Endothelial cell of umbilical vein (primary cell): ENCODE results near the gene FTH1. TPM values are rescaled to one million over a fixed set of nuclear protein-coding genes. Genes with fewer than 3 reads are reported as not detected.

Source experiments
- polyA plus RNA-seq, 4 experiments: library from polyadenylated mRNA; depleted of rRNA in 3 of 4; stranded (reverse) in 3 of 4; unstranded in 1 of 4; fragments of >200 nt; gene quantifications; 2 replicates each; pipeline versions ENCODE4 v1.2.1 to v1.2.3, GENCODE V29; 2011 to 2012; ENCODE audit warnings: missing spikeins in 1 of 4
- small RNA-seq: library from RNA; depleted of rRNA; stranded (forward); fragments of <200 nt; gene quantifications from one replicate; pipeline ENCODE3, GENCODE V24; 2012; ENCODE audit warnings: low replicate concordance, low read depth; ENCODE audit not compliant: insufficient read depth, insufficient read length
- total RNA-seq: library from RNA; stranded (reverse); gene quantifications from 2 replicates; pipeline ENCODE4 v1.2.3, GENCODE V29; 2021

The FTH1 gene
- total and polyA plus RNA-seq, 2 donors (not counting 3 experiments of a cell fraction or from before 2014, with no cell fraction given) = 1,177 to 2,501 TPM

Small RNAs within 50 kb of the gene (small RNA-seq; reads per million reads assigned to genes)
- gene RNU6-1243P = not detected

Other genes starting within 250 kb of the FTH1 start
- gene MYRF, start 215.0 kb downstream of the FTH1 start, total RNA-seq = 0.82 and 1.8 TPM in 2 replicates
- gene MYRF, start 215.0 kb downstream of the FTH1 start, polyA plus RNA-seq = 0.98 and 1.1 TPM in 2 replicates
- gene TMEM258, start 175.0 kb downstream of the FTH1 start, total RNA-seq = 139 and 140 TPM in 2 replicates
- 534 and 632 TPM in 2 replicates for gene TMEM258, start 175.0 kb downstream of the FTH1 start, polyA plus RNA-seq
- 57.9 and 60.5 TPM in 2 replicates for gene FEN1, start 174.7 kb downstream of the FTH1 start, total RNA-seq
- gene FEN1, start 174.7 kb downstream of the FTH1 start, polyA plus RNA-seq = 22.9 and 29.3 TPM in 2 replicates
- gene FADS1, start 150.6 kb downstream of the FTH1 start, total RNA-seq = 109 and 110 TPM in 2 replicates
- gene FADS1, start 150.6 kb downstream of the FTH1 start, polyA plus RNA-seq = 121 and 125 TPM in 2 replicates
- gene FADS2, start 139.3 kb downstream of the FTH1 start, total RNA-seq = 668 and 694 TPM in 2 replicates
- 898 and 969 TPM in 2 replicates for gene FADS2, start 139.3 kb downstream of the FTH1 start, polyA plus RNA-seq
- 204 and 216 TPM in 2 replicates for gene FADS3, start 76.1 kb downstream of the FTH1 start, total RNA-seq
- gene FADS3, start 76.1 kb downstream of the FTH1 start, polyA plus RNA-seq = 346 and 506 TPM in 2 replicates
- 1.2 and 3.6 TPM in 2 replicates for gene RAB3IL1, start 50.1 kb downstream of the FTH1 start, total RNA-seq
- gene RAB3IL1, start 50.1 kb downstream of the FTH1 start, polyA plus RNA-seq = 1.8 and 2.9 TPM in 2 replicates
- gene BEST1, start 17.3 kb downstream of the FTH1 start, total RNA-seq = 0.21 TPM in 1 of 2 replicates, not detected in the other
- gene BEST1, start 17.3 kb downstream of the FTH1 start, polyA plus RNA-seq = 0.04 and 0.05 TPM in 2 replicates
- 73.6 and 86.8 TPM in 2 replicates for gene INCENP, start 156.4 kb upstream of the FTH1 start, total RNA-seq
- 17.5 and 22.9 TPM in 2 replicates for gene INCENP, start 156.4 kb upstream of the FTH1 start, polyA plus RNA-seq
- not detected in 2 replicates for gene SCGB1D1, start 222.6 kb upstream of the FTH1 start, total RNA-seq
- not detected in 2 replicates for gene SCGB1D1, start 222.6 kb upstream of the FTH1 start, polyA plus RNA-seq
- not detected in 2 replicates for gene SCGB2A1, start 241.0 kb upstream of the FTH1 start, total RNA-seq
- gene SCGB2A1, start 241.0 kb upstream of the FTH1 start, polyA plus RNA-seq = not detected in 2 replicates